ENCODE measurements around the gene MMP2. TPM values are rescaled to one million over a fixed set of nuclear protein-coding genes. Genes with fewer than 3 reads are reported as not detected.

MMP2 gene
- total and polyA plus RNA-seq, 2 of the 13 experiments (the other 11 are each of a cell fraction or from before 2014, with no cell fraction given) = 0.31 to 1.3 TPM

- TF ChIP-seq KIAA2018 (CRISPR knock-in tag; IDR thresholded peaks at IDR 0.05; ENCODE audit: borderline replicate concordance) (no peak), ATF3 (CRISPR knock-in tag; IDR thresholded peaks at IDR 0.05) (no peak), HMGA1 (CRISPR knock-in tag; conservative IDR thresholded peaks at IDR 0.05) (no peak), MTF2 (CRISPR knock-in tag; IDR thresholded peaks at IDR 0.05; ENCODE audit: borderline replicate concordance) (no peak), PRMT3 (CRISPR knock-in tag; IDR thresholded peaks at IDR 0.05; ENCODE audit: borderline replicate concordance, low read depth) (no peak), PHB2 (IDR thresholded peaks at IDR 0.05; ENCODE audit: partially characterized antibody) (no peak), RXRA (CRISPR knock-in tag; IDR thresholded peaks at IDR 0.05) (no peak), NFYB (CRISPR knock-in tag; IDR thresholded peaks at IDR 0.05) (no peak), ZNF549 (CRISPR knock-in tag; IDR thresholded peaks at IDR 0.05) (no peak), ZMAT3 (CRISPR knock-in tag; conservative IDR thresholded peaks at IDR 0.05) (no peak), ZNF251 (CRISPR knock-in tag; IDR thresholded peaks at IDR 0.05) (no peak), NFE2 (CRISPR knock-in tag; IDR thresholded peaks at IDR 0.05) (no peak), XRCC5 (optimal IDR thresholded peaks at IDR 0.05; ENCODE audit: low read length) (peak; percentile 73), NBN (conservative IDR thresholded peaks at IDR 0.05) (no peak), RFX3 (CRISPR knock-in tag; IDR thresholded peaks at IDR 0.05) (no peak), TFDP1 (CRISPR knock-in tag; IDR thresholded peaks at IDR 0.05; ENCODE audit: borderline replicate concordance) (no peak), YEATS2 (CRISPR knock-in tag; IDR thresholded peaks at IDR 0.05; ENCODE audit: borderline replicate concordance) (no peak), ZBTB7B (CRISPR knock-in tag; IDR thresholded peaks at IDR 0.05) (no peak), ZNF878 (CRISPR knock-in tag; IDR thresholded peaks at IDR 0.05) (no peak), CCDC6 (CRISPR knock-in tag; IDR thresholded peaks at IDR 0.05) (0 out of 2 replicates have a peak, but pooled peaks have one; percentile 33), AGO1 (IDR thresholded peaks at IDR 0.05; ENCODE audit: low read depth, low read length, poor library complexity, severe bottlenecking) (no peak), CCAR2 (optimal IDR thresholded peaks at IDR 0.05; ENCODE audit: low read depth, low read length) (no peak)
Measured at GRCh38 chr16:55508941-55509931, 30.2 kb downstream of the MMP2 start, which contains the start of gene LPCAT2 (continued).

Measured in HepG2 (cell line).